Measurements from ENCODE around the gene PDXK. TPM values are rescaled to one million over a fixed set of nuclear protein-coding genes. Genes with fewer than 3 reads are reported as not detected.

PDXK gene
- polyA plus RNA-seq, 3 donors = 128 to 214 (median 210) TPM

DNA sequence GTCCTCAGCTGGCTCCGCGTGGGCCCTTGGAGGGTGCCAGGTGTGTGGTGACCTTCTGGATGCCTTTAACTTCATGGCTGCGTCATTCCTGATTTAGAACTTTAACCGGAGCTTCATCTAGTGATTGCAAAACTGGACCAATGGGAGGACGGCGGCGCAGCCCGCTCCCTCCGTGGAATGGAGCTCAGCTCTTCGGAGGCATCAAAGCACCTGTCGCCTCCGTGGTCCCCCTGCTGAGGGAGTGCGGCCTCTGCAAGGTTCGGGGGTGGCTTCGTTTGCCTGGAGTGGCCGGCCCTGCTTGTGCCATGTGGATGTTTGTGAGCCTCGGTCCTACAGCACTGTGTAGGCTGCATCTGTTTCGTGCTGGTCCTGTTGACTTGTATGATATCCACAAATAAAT is 43.0 kb downstream of the PDXK start:
- DNase-seq = no peak
- Mint-ChIP-seq H3K36me3 (peaks cover 35 to 66% of the 10 kb centered on the region in 2 donors), H3K4me1 (peaks cover 7% of the 10 kb centered on the region), H3K27ac (no peak overlapping the region), H3K27me3 (ENCODE audit: low read depth in 3 of 3) (no peaks in the 10 kb centered on the region), H3K4me3 (no peak overlapping the region), H3K9me3 (peaks cover 0 to 4% (median 1%) of the 10 kb centered on the region in 7 donors)
- H3K36me3 ChIP-seq (replicated peaks in 1 of 2; ENCODE audit: control insufficient read depth in 1 of 2, insufficient read depth in 2 of 2, low read length in 2 of 2) = peaks cover 46 to 67% of the 10 kb centered on the region in 2 donors
- no peak overlapping the region for H3K9ac ChIP-seq (ENCODE audit: insufficient read depth, low read length, poor library complexity, severe bottlenecking)
- peaks cover 61% of the 10 kb centered on the region for H4K20me1 ChIP-seq (ENCODE audit: insufficient read depth, low read length)
- H3K79me2 ChIP-seq (ENCODE audit: insufficient read depth, low read length) = no peaks in the 10 kb centered on the region
- no peak overlapping the region for H3K4me2 ChIP-seq (replicated peaks; ENCODE audit: extremely low read depth, low read length, poor library complexity, severe bottlenecking)
- H3K4me1 ChIP-seq (ENCODE audit: control insufficient read depth in 1 of 2, insufficient read depth in 2 of 2, low read length in 2 of 2) = no peaks in the 10 kb centered on the region
- no peaks in the 10 kb centered on the region for H3K9me3 ChIP-seq (replicated peaks in 1 of 2; ENCODE audit: control insufficient read depth in 1 of 2, insufficient read depth in 1 of 2, low read length in 2 of 2)
- no peak overlapping the region for H3K27ac ChIP-seq (ENCODE audit: low read depth in 1 of 2, low read length in 2 of 2)
- TF ChIP-seq, protein P1, sequence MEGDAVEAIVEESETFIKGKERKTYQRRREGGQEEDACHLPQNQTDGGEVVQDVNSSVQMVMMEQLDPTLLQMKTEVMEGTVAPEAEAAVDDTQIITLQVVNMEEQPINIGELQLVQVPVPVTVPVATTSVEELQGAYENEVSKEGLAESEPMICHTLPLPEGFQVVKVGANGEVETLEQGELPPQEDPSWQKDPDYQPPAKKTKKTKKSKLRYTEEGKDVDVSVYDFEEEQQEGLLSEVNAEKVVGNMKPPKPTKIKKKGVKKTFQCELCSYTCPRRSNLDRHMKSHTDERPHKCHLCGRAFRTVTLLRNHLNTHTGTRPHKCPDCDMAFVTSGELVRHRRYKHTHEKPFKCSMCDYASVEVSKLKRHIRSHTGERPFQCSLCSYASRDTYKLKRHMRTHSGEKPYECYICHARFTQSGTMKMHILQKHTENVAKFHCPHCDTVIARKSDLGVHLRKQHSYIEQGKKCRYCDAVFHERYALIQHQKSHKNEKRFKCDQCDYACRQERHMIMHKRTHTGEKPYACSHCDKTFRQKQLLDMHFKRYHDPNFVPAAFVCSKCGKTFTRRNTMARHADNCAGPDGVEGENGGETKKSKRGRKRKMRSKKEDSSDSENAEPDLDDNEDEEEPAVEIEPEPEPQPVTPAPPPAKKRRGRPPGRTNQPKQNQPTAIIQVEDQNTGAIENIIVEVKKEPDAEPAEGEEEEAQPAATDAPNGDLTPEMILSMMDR (IDR thresholded peaks at IDR 0.05) = no peak
- H3K27me3 ChIP-seq (ENCODE audit: control insufficient read depth in 2 of 2, insufficient read depth in 2 of 2, low read length in 2 of 2) = no peaks in the 10 kb centered on the region
- intact Hi-C loops (cut with micrococcal nuclease) = no loop called here
- WGBS (ENCODE audit: insufficient coverage) = over 99% methylated on average over 16 of the region's 18 CpGs
- no peak overlapping the region for H2AFZ ChIP-seq (ENCODE audit: insufficient read depth, low read depth, low read length, poor library complexity, severe bottlenecking)
- H3K4me3 ChIP-seq (replicated peaks in 1 of 3; ENCODE audit: low read depth in 2 of 3, low read length in 3 of 3) = no peak overlapping the region

DNA sequence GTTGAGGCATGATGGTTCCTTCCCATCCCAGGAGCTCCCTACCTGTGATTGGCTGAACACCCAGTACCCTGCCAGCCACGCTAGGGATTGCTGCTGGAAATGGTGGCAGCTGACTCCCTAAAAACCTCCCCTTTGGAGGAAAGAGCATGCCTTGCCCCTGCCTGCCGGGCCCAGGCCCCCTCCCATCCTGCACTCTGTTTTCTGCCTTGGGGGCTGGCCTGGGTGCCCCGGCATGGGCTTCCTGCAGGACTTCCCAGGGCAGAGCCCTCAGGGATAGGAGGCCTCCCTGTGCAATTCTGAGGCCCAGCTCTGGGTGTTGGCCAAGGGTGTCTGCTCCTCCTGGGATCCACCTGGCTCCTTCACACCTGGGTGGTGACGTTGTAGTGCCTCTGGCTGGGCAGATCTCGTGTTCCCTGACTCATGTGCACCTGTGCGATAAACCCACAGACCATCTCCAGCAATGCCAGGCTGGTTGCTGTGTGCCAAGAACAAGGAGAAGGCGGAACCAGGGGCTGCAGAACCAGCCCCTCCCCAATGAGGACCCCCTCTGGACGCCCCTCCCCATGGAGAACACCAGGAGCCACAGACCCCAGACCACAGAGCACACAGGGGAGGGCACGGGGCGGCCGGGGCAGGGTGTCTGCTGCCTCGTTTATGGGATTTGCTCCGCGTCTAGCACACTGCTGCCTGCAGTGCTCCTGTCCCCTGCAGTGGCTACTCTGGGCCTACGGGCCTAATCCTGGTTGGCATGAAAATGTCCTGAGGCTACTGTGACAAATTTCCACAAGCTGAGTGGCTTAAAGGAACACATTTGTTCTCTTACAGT is 43.6 kb downstream of the PDXK start:
- TF ChIP-seq, protein P1 (IDR thresholded peaks at IDR 0.05) = no peak
- 95% methylated on average over 15 of the region's 15 CpGs for WGBS (ENCODE audit: insufficient coverage)
- H3K27ac ChIP-seq (ENCODE audit: low read depth in 1 of 2, low read length in 2 of 2) = no peak overlapping the region
- intact Hi-C loops (cut with micrococcal nuclease) = no loop called here
- DNase-seq = no peak
- H3K9me3 ChIP-seq (replicated peaks in 1 of 2; ENCODE audit: control insufficient read depth in 1 of 2, insufficient read depth in 1 of 2, low read length in 2 of 2) = no peaks in the 10 kb centered on the region
- Mint-ChIP-seq H3K4me1 (peaks cover 10% of the 10 kb centered on the region), H3K36me3 (peaks cover 33 to 60% of the 10 kb centered on the region in 2 donors), H3K9me3 (peaks cover 0 to 4% (median 1%) of the 10 kb centered on the region in 7 donors), H3K27me3 (ENCODE audit: low read depth in 3 of 3) (peaks cover 0 to 2% (median 0%) of the 10 kb centered on the region in 3 donors), H3K27ac (no peak overlapping the region), H3K4me3 (no peak overlapping the region)
- H3K4me2 ChIP-seq (replicated peaks; ENCODE audit: extremely low read depth, low read length, poor library complexity, severe bottlenecking) = no peak overlapping the region
- H3K4me3 ChIP-seq (replicated peaks in 1 of 3; ENCODE audit: low read depth in 2 of 3, low read length in 3 of 3) = no peak overlapping the region
- H3K36me3 ChIP-seq (replicated peaks in 1 of 2; ENCODE audit: control insufficient read depth in 1 of 2, insufficient read depth in 2 of 2, low read length in 2 of 2) = peaks cover 40 to 60% of the 10 kb centered on the region in 2 donors
- no peaks in the 10 kb centered on the region for H3K79me2 ChIP-seq (ENCODE audit: insufficient read depth, low read length)
- H3K27me3 ChIP-seq (ENCODE audit: control insufficient read depth in 2 of 2, insufficient read depth in 2 of 2, low read length in 2 of 2) = no peaks in the 10 kb centered on the region
- peaks cover 56% of the 10 kb centered on the region for H4K20me1 ChIP-seq (ENCODE audit: insufficient read depth, low read length)
- H3K9ac ChIP-seq (ENCODE audit: insufficient read depth, low read length, poor library complexity, severe bottlenecking) = no peak overlapping the region
- H2AFZ ChIP-seq (ENCODE audit: insufficient read depth, low read depth, low read length, poor library complexity, severe bottlenecking) = no peak overlapping the region
- peaks cover under 1 to 4% of the 10 kb centered on the region in 2 donors for H3K4me1 ChIP-seq (ENCODE audit: control insufficient read depth in 1 of 2, insufficient read depth in 2 of 2, low read length in 2 of 2)

Measured in CD14-positive monocyte (primary cell).